ENCODE measurements around the gene SOX9.
"Not testable (repeated sequence)": the region's sequence is repeated elsewhere in the genome, so short reads cannot be mapped to it uniquely, and the experiment has no call there.

Gene SOX9

GRCh38 chr17:72139212-72139611, 18.4 kb downstream of the SOX9 start:
- no peak overlapping the region for H3K27ac ChIP-seq
- intact Hi-C loops (cut with DNase I; ENCODE audit: low total_unique reads): no loop called here
- no peak for TF ChIP-seq CTCF (IDR thresholded peaks at IDR 0.05)
- H3K4me3 ChIP-seq: no peak overlapping the region
- peaks cover 0 to 5% of the 10 kb centered on the region in 2 donors for H3K27me3 ChIP-seq
- H3K36me3 ChIP-seq: no peaks in the 10 kb centered on the region
- no peak for DNase-seq
- H3K9me3 ChIP-seq: no peaks in the 10 kb centered on the region
- no peaks in the 10 kb centered on the region for H3K4me1 ChIP-seq

- Histone ChIP-seq H3K27ac (no peak overlapping the region), H3K4me1 (no peaks in the 10 kb centered on the region), H3K36me3 (no peaks in the 10 kb centered on the region), H3K27me3 (no peaks in the 10 kb centered on the region), H3K4me3 (no peak overlapping the region), H3K9me3 (no peaks in the 10 kb centered on the region)
- TF ChIP-seq CTCF (IDR thresholded peaks at IDR 0.05): no peak
- intact Hi-C loops (cut with DNase I; ENCODE audit: low total_unique reads): no loop called here
- DNase-seq: no peak
Measured at GRCh38 chr17:72141336-72141735, 20.5 kb downstream of the SOX9 start.

GRCh38 chr17:72142097-72142496, 21.3 kb downstream of the SOX9 start:
- H3K27me3 ChIP-seq; H3K4me1 ChIP-seq; H3K4me3 ChIP-seq; H3K9me3 ChIP-seq; H3K27ac ChIP-seq; DNase-seq; H3K36me3 ChIP-seq; intact Hi-C loops (cut with DNase I; ENCODE audit: low total_unique reads): not testable (repeated sequence)

- intact Hi-C loops (cut with DNase I; ENCODE audit: low total_unique reads): no loop called here
- Histone ChIP-seq H3K27me3 (no peaks in the 10 kb centered on the region), H3K4me3 (no peak overlapping the region), H3K27ac (no peak overlapping the region), H3K36me3 (no peaks in the 10 kb centered on the region), H3K4me1 (no peaks in the 10 kb centered on the region), H3K9me3 (no peaks in the 10 kb centered on the region)
- TF ChIP-seq CTCF (IDR thresholded peaks at IDR 0.05): no peak
- DNase-seq: no peak
Measured at GRCh38 chr17:72142614-72143013, 21.8 kb downstream of the SOX9 start.

GRCh38 chr17:72143245-72143644, 22.4 kb downstream of the SOX9 start:
- H3K4me1 ChIP-seq: no peaks in the 10 kb centered on the region
- H3K27me3 ChIP-seq: no peaks in the 10 kb centered on the region
- H3K9me3 ChIP-seq: no peaks in the 10 kb centered on the region
- no peaks in the 10 kb centered on the region for H3K36me3 ChIP-seq
- intact Hi-C loops (cut with DNase I; ENCODE audit: low total_unique reads): no loop called here
- no peak for DNase-seq
- no peak for TF ChIP-seq CTCF (IDR thresholded peaks at IDR 0.05)
- H3K4me3 ChIP-seq: no peak overlapping the region
- no peak overlapping the region for H3K27ac ChIP-seq

- DNase-seq: no peak
- Histone ChIP-seq H3K4me3 (no peak overlapping the region), H3K9me3 (no peaks in the 10 kb centered on the region), H3K4me1 (no peaks in the 10 kb centered on the region), H3K27me3 (no peaks in the 10 kb centered on the region), H3K36me3 (no peaks in the 10 kb centered on the region), H3K27ac (no peak overlapping the region)
- intact Hi-C loops (cut with DNase I; ENCODE audit: low total_unique reads): no loop called here
- TF ChIP-seq CTCF (IDR thresholded peaks at IDR 0.05): no peak
Measured at GRCh38 chr17:72144101-72144500, 23.3 kb downstream of the SOX9 start.

Measured in tibial artery (tissue), 4 donors.